Smooth muscle cell (in vitro differentiated cells): Measurements from ENCODE around the gene TGFA. TPM values are rescaled to one million over a fixed set of nuclear protein-coding genes. Genes with fewer than 3 reads are reported as not detected.
"Not testable (repeated sequence)": the region's sequence is repeated elsewhere in the genome, so short reads cannot be mapped to it uniquely, and the experiment has no call there.

ENCODE experiments used
- DNase-seq: peaks from one replicate; lab custom pipeline; 2025; ENCODE audit not compliant: unreplicated experiment; lab: John Stamatoyannopoulos, UW
- H2AFZ ChIP-seq: fragments of 200-600 bp; sonication (generic); 2 replicates; pipeline ENCODE4 v1.6.0; 2016; ENCODE audit warnings: antibody characterized with exemption, low read depth, mild to moderate bottlenecking
- H3F3A ChIP-seq: fragments of 200-600 bp; sonication (generic); 2 replicates; pipeline ENCODE4 v1.6.0; 2017; ENCODE audit warnings: antibody characterized with exemption, low read depth
- H3K27ac ChIP-seq: fragments of 200-600 bp; sonication (generic); 2 replicates; pipeline ENCODE4 v1.5.1; 2016; ENCODE audit warnings: low read depth, mild to moderate bottlenecking
- H3K27me3 ChIP-seq: fragments of 200-600 bp; sonication (generic); 2 replicates; pipeline ENCODE4 v1.6.1; 2016; ENCODE audit warnings: low read depth, mild to moderate bottlenecking
- H3K36me3 ChIP-seq: fragments of 200-600 bp; sonication (generic); 2 replicates; pipeline ENCODE4 v1.5.1; 2016; ENCODE audit warnings: low read depth
- H3K4me1 ChIP-seq: fragments of 200-600 bp; sonication (generic); 2 replicates; pipeline ENCODE4 v1.5.1; 2016; ENCODE audit warnings: low read depth
- H3K4me2 ChIP-seq: fragments of 200-600 bp; sonication (generic); 2 replicates; pipeline ENCODE4 v1.6.0; 2016; ENCODE audit warnings: mild to moderate bottlenecking
- H3K4me3 ChIP-seq: fragments of 200-600 bp; sonication (generic); 2 replicates; pipeline ENCODE4 v1.5.1; 2016; ENCODE audit warnings: mild to moderate bottlenecking
- H3K79me2 ChIP-seq: fragments of 200-600 bp; sonication (generic); 2 replicates; pipeline ENCODE4 v1.6.0; 2016; ENCODE audit warnings: low read depth, mild to moderate bottlenecking
- H3K9ac ChIP-seq: fragments of 200-600 bp; sonication (generic); 2 replicates; pipeline ENCODE4 v1.6.0; 2016; ENCODE audit warnings: low read depth
- H3K9me3 ChIP-seq: fragments of 200-600 bp; sonication (generic); replicated peaks from 2 replicates; pipeline ENCODE4 v1.5.1; 2016; ENCODE audit warnings: low read depth
- H4K20me1 ChIP-seq: fragments of 200-600 bp; sonication (generic); 2 replicates; pipeline ENCODE4 v1.6.0; 2016; ENCODE audit warnings: low read depth
- CTCF ChIP-seq: fragments of 200-600 bp; sonication (generic); IDR thresholded peaks from 2 replicates; pipeline ENCODE4 v1.5.1; 2017; ENCODE audit warnings: borderline replicate concordance, mild to moderate bottlenecking, antibody characterized with exemption; ENCODE audit not compliant: insufficient read depth, poor library complexity, severe bottlenecking
- WGBS: methylation state at CpG from one replicate; pipeline ENCODE4 v1.1.7; 2016; ENCODE audit warnings: low lambda C conversion rate; 5-methylcytosine and 5-hydroxymethylcytosine counted together
- polyA plus RNA-seq: library from polyadenylated mRNA; unstranded; fragments of >200 nt; fragmentation: Nextera tagmentation; extraction: Ambion mirVana; gene quantifications from 2 replicates; pipeline ENCODE4 v1.2.1, GENCODE V29; 2016
- total RNA-seq: library from RNA; depleted of rRNA; stranded (reverse); fragments of >200 nt; gene quantifications from 2 replicates; pipeline ENCODE4 v1.2.3, GENCODE V29; 2014

Gene TGFA
- total and polyA plus RNA-seq, 2 experiments from 2014 or later: 0.21 to 2.4 TPM

- no peak for DNase-seq
- H3K27me3 ChIP-seq: peaks cover 7% of the 10 kb centered on the region
- H2AFZ ChIP-seq: no peak overlapping the region
- H3K9ac ChIP-seq: no peak overlapping the region
- no peaks in the 10 kb centered on the region for H3K4me1 ChIP-seq
- no peak overlapping the region for H3K27ac ChIP-seq
- H3K36me3 ChIP-seq: no peaks in the 10 kb centered on the region
- H3K79me2 ChIP-seq: no peaks in the 10 kb centered on the region
- WGBS: 85% methylated on average over 10 of the region's 10 CpGs
- H3K9me3 ChIP-seq: no peaks in the 10 kb centered on the region
- H3K4me2 ChIP-seq: no peak overlapping the region
- H3F3A ChIP-seq: no peaks in the 10 kb centered on the region
- TF ChIP-seq CTCF: no peak
- no peak overlapping the region for H3K4me3 ChIP-seq
- H4K20me1 ChIP-seq: no peaks in the 10 kb centered on the region
Measured at GRCh38 chr2:70467831-70468779, 85.5 kb downstream of the TGFA start.

- WGBS: 86% methylated on average over 3 of the region's 3 CpGs
- H3K4me2 ChIP-seq: no peak overlapping the region
- no peak overlapping the region for H3K27ac ChIP-seq
- H3F3A ChIP-seq: no peaks in the 10 kb centered on the region
- no peak overlapping the region for H3K9ac ChIP-seq
- TF ChIP-seq CTCF: no peak
- H3K79me2 ChIP-seq: no peaks in the 10 kb centered on the region
- no peak overlapping the region for H3K4me3 ChIP-seq
- H3K36me3 ChIP-seq: no peaks in the 10 kb centered on the region
- no peak overlapping the region for H2AFZ ChIP-seq
- no peak for DNase-seq
- no peaks in the 10 kb centered on the region for H3K4me1 ChIP-seq
- no peaks in the 10 kb centered on the region for H3K9me3 ChIP-seq
- peaks cover 7% of the 10 kb centered on the region for H3K27me3 ChIP-seq
- H4K20me1 ChIP-seq: no peaks in the 10 kb centered on the region
Measured at GRCh38 chr2:70467237-70467636, 86.4 kb downstream of the TGFA start.

- DNase-seq, H3K9ac ChIP-seq, H3K4me1 ChIP-seq, H3K9me3 ChIP-seq, H4K20me1 ChIP-seq, H3K27ac ChIP-seq, H3K36me3 ChIP-seq, H3F3A ChIP-seq, H3K27me3 ChIP-seq, H3K4me2 ChIP-seq, H2AFZ ChIP-seq, H3K79me2 ChIP-seq, H3K4me3 ChIP-seq: not testable (repeated sequence)
- WGBS: 94% methylated on average over 4 of the region's 4 CpGs
Measured at GRCh38 chr2:70466647-70467046, 87.0 kb downstream of the TGFA start.

GRCh38 chr2:70463997-70464396 is 89.6 kb downstream of the TGFA start:
- Histone ChIP-seq H3F3A (no peaks in the 10 kb centered on the region), H3K4me1 (no peaks in the 10 kb centered on the region), H3K27me3 (peaks cover 18% of the 10 kb centered on the region), H3K4me2 (no peak overlapping the region), H4K20me1 (no peaks in the 10 kb centered on the region), H3K4me3 (no peak overlapping the region), H3K9me3 (no peaks in the 10 kb centered on the region), H3K27ac (no peak overlapping the region), H2AFZ (no peak overlapping the region), H3K79me2 (no peaks in the 10 kb centered on the region), H3K36me3 (no peaks in the 10 kb centered on the region), H3K9ac (no peak overlapping the region)
- 92% methylated on average over 4 of the region's 4 CpGs for WGBS
- no peak for TF ChIP-seq CTCF
- no peak for DNase-seq
